ENCODE data around the gene NDOR1. TPM values are rescaled to one million over a fixed set of nuclear protein-coding genes. Genes with fewer than 3 reads are reported as not detected.

NDOR1 gene
- total and polyA plus RNA-seq, 2 experiments from 2014 or later = 8.5 to 12.4 TPM

GRCh38 chr9:137251490-137252268, 46.2 kb downstream of the NDOR1 start:
- Histone ChIP-seq H3K27me3 (replicated peaks; ENCODE audit: insufficient read depth) (no peaks in the 10 kb centered on the region), H2AFZ (no peak overlapping the region), H3K27ac (no peak overlapping the region), H3F3A (ENCODE audit: insufficient read depth) (no peaks in the 10 kb centered on the region), H3K79me2 (ENCODE audit: insufficient read depth) (peaks cover 14% of the 10 kb centered on the region), H3K9me3 (ENCODE audit: low read depth) (no peaks in the 10 kb centered on the region), H3K4me3 (no peak overlapping the region), H3K9ac (no peak overlapping the region), H3K4me1 (ENCODE audit: insufficient read depth) (0 out of 2 replicates have a peak, but pooled peaks cover 3% of the 10 kb centered on the region), H3K9me2 (ENCODE audit: insufficient read depth) (no peaks in the 10 kb centered on the region), H3K4me2 (ENCODE audit: unreplicated experiment) (no peak overlapping the region), H3K36me3 (ENCODE audit: low read depth) (no peaks in the 10 kb centered on the region), H4K20me1 (ENCODE audit: insufficient read depth) (no peaks in the 10 kb centered on the region)
- no peak for DNase-seq
- in situ Hi-C loops (cut with MboI) = no loop called here
- TF ChIP-seq EZH2phosphoT487 (IDR thresholded peaks at IDR 0.05; ENCODE audit: insufficient read depth, low read depth) = no peak
- TF ChIP-seq EZH2 (IDR thresholded peaks at IDR 0.05; ENCODE audit: insufficient read depth, poor library complexity, severe bottlenecking) = no peak
- WGBS, 2 experiments (ENCODE audit: low coverage in 1 of 2, low lambda C conversion rate in 2 of 2, missing lambda C conversion rate in 2 of 2) = 67 to 78% methylated on average over 10 to 22 of the region's 22 CpGs

- Histone ChIP-seq H2AFZ (no peak overlapping the region), H3K9me3 (ENCODE audit: low read depth) (no peaks in the 10 kb centered on the region), H3K4me3 (no peak overlapping the region), H3F3A (ENCODE audit: insufficient read depth) (no peaks in the 10 kb centered on the region), H3K27ac (no peak overlapping the region), H3K27me3 (replicated peaks; ENCODE audit: insufficient read depth) (no peaks in the 10 kb centered on the region), H4K20me1 (ENCODE audit: insufficient read depth) (no peaks in the 10 kb centered on the region), H3K36me3 (ENCODE audit: low read depth) (no peaks in the 10 kb centered on the region), H3K9ac (no peak overlapping the region), H3K4me2 (ENCODE audit: unreplicated experiment) (no peak overlapping the region), H3K79me2 (ENCODE audit: insufficient read depth) (peaks cover 26% of the 10 kb centered on the region), H3K9me2 (ENCODE audit: insufficient read depth) (no peaks in the 10 kb centered on the region), H3K4me1 (ENCODE audit: insufficient read depth) (0 out of 2 replicates have a peak, but pooled peaks cover 3% of the 10 kb centered on the region)
- WGBS, 2 experiments (ENCODE audit: low coverage in 1 of 2, low lambda C conversion rate in 2 of 2, missing lambda C conversion rate in 2 of 2) = 89 to 93% methylated on average over 24 to 34 of the region's 35 CpGs
- no peak for DNase-seq
- TF ChIP-seq EZH2phosphoT487 (IDR thresholded peaks at IDR 0.05; ENCODE audit: insufficient read depth, low read depth) = no peak
- TF ChIP-seq EZH2 (IDR thresholded peaks at IDR 0.05; ENCODE audit: insufficient read depth, poor library complexity, severe bottlenecking) = no peak
- in situ Hi-C loops (cut with MboI) = no loop called here
Observed at GRCh38 chr9:137252555-137253506, 47.3 kb downstream of the NDOR1 start.

- peak overlapping the region; percentile 88 for H3K4me2 ChIP-seq (ENCODE audit: unreplicated experiment)
- peak overlapping the region; percentile 75 for H3K9ac ChIP-seq
- H2AFZ ChIP-seq = peak overlapping the region; percentile 96
- in situ Hi-C loops (cut with MboI) = no loop called here
- 0 out of 2 replicates have a peak, but pooled peaks cover 3% of the 10 kb centered on the region for H3K4me1 ChIP-seq (ENCODE audit: insufficient read depth)
- peak; percentile 42 for DNase-seq
- no peak for TF ChIP-seq EZH2 (IDR thresholded peaks at IDR 0.05; ENCODE audit: insufficient read depth, poor library complexity, severe bottlenecking)
- TF ChIP-seq EZH2phosphoT487 (IDR thresholded peaks at IDR 0.05; ENCODE audit: insufficient read depth, low read depth) = no peak
- H3K27me3 ChIP-seq (replicated peaks; ENCODE audit: insufficient read depth) = no peaks in the 10 kb centered on the region
- H3K4me3 ChIP-seq = peak overlapping the region; percentile 92
- H3K9me2 ChIP-seq (ENCODE audit: insufficient read depth) = no peaks in the 10 kb centered on the region
- H4K20me1 ChIP-seq (ENCODE audit: insufficient read depth) = no peaks in the 10 kb centered on the region
- no peaks in the 10 kb centered on the region for H3K9me3 ChIP-seq (ENCODE audit: low read depth)
- 39 to 40% methylated on average over 18 to 20 of the region's 21 CpGs for WGBS, 2 experiments (ENCODE audit: low coverage in 1 of 2, low lambda C conversion rate in 2 of 2, missing lambda C conversion rate in 2 of 2)
- no peak overlapping the region for H3K27ac ChIP-seq
- H3F3A ChIP-seq (ENCODE audit: insufficient read depth) = no peaks in the 10 kb centered on the region
- H3K36me3 ChIP-seq (ENCODE audit: low read depth) = no peaks in the 10 kb centered on the region; the same call in 1 of the 2 replicates
- H3K79me2 ChIP-seq (ENCODE audit: insufficient read depth) = peaks cover 37% of the 10 kb centered on the region
Observed at GRCh38 chr9:137253717-137254623, 48.5 kb downstream of the NDOR1 start.

All from GM23248 (cell line).